AG04450 (cell line): ENCODE measurements around the gene MCF2L. TPM values are rescaled to one million over a fixed set of nuclear protein-coding genes. Genes with fewer than 3 reads are reported as not detected.

Experiments used
- CTCF ChIA-PET: fragments of 300-600, 350-600 bp; formaldehyde crosslinking; extraction: SDS; loops from one replicate; lab custom pipeline; 2022; ENCODE audit warnings: antibody characterized with exemption, inconsistent platforms; lab: Charles Lee
- POLR2A ChIA-PET: fragments of 350-600 bp; formaldehyde crosslinking; extraction: SDS; loops from one replicate; lab custom pipeline; 2021; ENCODE audit warnings: antibody characterized with exemption, inconsistent platforms; lab: Yijun Ruan, JAX
- DNase-seq: peaks from one replicate; pipeline ENCODE4 v3.0.0-alpha.2; 2011; ENCODE audit warnings: low read depth, low spot score
- H3K27ac ChIP-seq: one replicate; pipeline ENCODE4 v1.5.1; 2012; ENCODE audit warnings: low read depth, low read length, control low read depth
- H3K27me3 ChIP-seq: one replicate; pipeline ENCODE4 v1.6.0; 2012; ENCODE audit warnings: low read length; ENCODE audit not compliant: control insufficient read depth, insufficient read depth
- H3K4me3 ChIP-seq: 2 replicates; pipeline ENCODE4 v1.5.1; 2011; ENCODE audit warnings: mild to moderate bottlenecking, low read depth, low read length, control low read depth
- H3K9me3 ChIP-seq: 2 replicates; pipeline ENCODE4 v1.5.1; 2012; ENCODE audit warnings: low read length; ENCODE audit not compliant: control insufficient read depth, insufficient read depth
- CTCF ChIP-seq: IDR thresholded peaks from 2 replicates; pipeline ENCODE4 v1.5.1; 2011; ENCODE audit warnings: low read depth, low read length, control low read depth, inconsistent platforms
- polyA plus RNA-seq: library from polyadenylated mRNA; depleted of rRNA; stranded (reverse); fragments of >200 nt; gene quantifications from 2 replicates; pipeline ENCODE4 v1.2.3, GENCODE V29; 2011

Gene MCF2L
- polyA plus RNA-seq, 1 experiment, result 0.04 TPM

- ChIA-PET POLR2A (no interaction called here), CTCF (interaction anchor here (2.6 kb wide), 1 partner anchor 14 kb away, joined by 8 read pairs; no protein-coding TSS in a partner anchor)
- Histone ChIP-seq H3K4me3 (no peak overlapping the region), H3K27me3 (peaks cover 59% of the 10 kb centered on the region), H3K9me3 (no peaks in the 10 kb centered on the region), H3K27ac (no peak overlapping the region)
- no peak for TF ChIP-seq CTCF
- no peak for DNase-seq
Measured at GRCh38 chr13:112956571-112957294, 12.3 kb upstream of the MCF2L start.

- Histone ChIP-seq H3K9me3 (no peaks in the 10 kb centered on the region), H3K4me3 (no peak overlapping the region), H3K27me3 (peaks cover 59% of the 10 kb centered on the region), H3K27ac (no peak overlapping the region)
- ChIA-PET CTCF (interaction anchor here (2.6 kb wide), 1 partner anchor 14 kb away, joined by 8 read pairs; no protein-coding TSS in a partner anchor), POLR2A (no interaction called here)
- TF ChIP-seq CTCF, result no peak
- no peak for DNase-seq
Measured at GRCh38 chr13:112957295-112957677, 11.7 kb upstream of the MCF2L start.

- Histone ChIP-seq H3K4me3 (no peak overlapping the region), H3K27me3 (peaks cover 52% of the 10 kb centered on the region), H3K9me3 (no peaks in the 10 kb centered on the region), H3K27ac (no peak overlapping the region)
- CTCF ChIA-PET, result interaction anchor here (2.6 kb wide), 1 partner anchor 15 kb away, joined by 8 read pairs; no protein-coding TSS in a partner anchor
- no peak for DNase-seq
- no peak for TF ChIP-seq CTCF
- POLR2A ChIA-PET, result no interaction called here
Measured at GRCh38 chr13:112958127-112958989, 10.7 kb upstream of the MCF2L start.

- no peak for DNase-seq
- peaks cover 45% of the 10 kb centered on the region for H3K27me3 ChIP-seq
- no peaks in the 10 kb centered on the region for H3K9me3 ChIP-seq
- H3K27ac ChIP-seq, result no peak overlapping the region
- POLR2A ChIA-PET, result no interaction called here
- no peak overlapping the region for H3K4me3 ChIP-seq
- TF ChIP-seq CTCF, result no peak
- CTCF ChIA-PET, result no interaction called here
Measured at GRCh38 chr13:112959206-112959605, 9.8 kb upstream of the MCF2L start.
